Suprapubic skin (tissue), 4 donors: ENCODE data around the gene FRYL.

ENCODE experiments used
- POLR2A ChIP-seq, 2 donors: fragments of 450-650 bp; IDR thresholded peaks; one replicate each; pipeline ENCODE4 v1.6.1; 2017; ENCODE audit warnings: antibody characterized with exemption in 2 of 2, mild to moderate bottlenecking in 2 of 2, moderate library complexity in 2 of 2
- POLR2AphosphoS5 ChIP-seq, 3 donors: sonication (generic); formaldehyde crosslinking; IDR thresholded peaks; one replicate each; pipeline ENCODE4 v1.6.1; 2017; ENCODE audit warnings: antibody characterized with exemption in 3 of 3

- TF ChIP-seq POLR2A (IDR thresholded peaks at IDR 0.05) (no peak), POLR2AphosphoS5 (IDR thresholded peaks at IDR 0.05) (no peak)
These were observed 111.0 kb downstream of the FRYL start for GRCh38 chr4:48669086-48669485.
